ENCODE measurements around the gene GDF2.

- TF ChIP-seq CTCF (IDR thresholded peaks at IDR 0.05) (no peak), POLR2A (IDR thresholded peaks at IDR 0.05) (no peak)
These were observed 45.5 kb upstream of the GDF2 start for GRCh38 chr10:47276576-47277351.

Data from uterus (tissue), 2 donors.